Progenitor cell of endocrine pancreas (in vitro differentiated cells): Measurements from ENCODE around the gene EDC4. TPM values are rescaled to one million over a fixed set of nuclear protein-coding genes. Genes with fewer than 3 reads are reported as not detected.
A peak's percentile ranks its signal among the peaks of the same experiment; 100 is the strongest.

ENCODE experiments used
- DNase-seq: peaks from one replicate; pipeline ENCODE4 v3.0.0; 2021; ENCODE audit warnings: low spot score; ENCODE audit not compliant: unreplicated experiment
- H3K27ac Mint-ChIP-seq: 2 replicates; pipeline ENCODE4 v1.8.0; 2021; ENCODE audit warnings: mild to moderate bottlenecking, moderate library complexity, mixed read lengths
- H3K27me3 Mint-ChIP-seq: 2 replicates; pipeline ENCODE4 v1.8.0; 2021; ENCODE audit warnings: mixed read lengths
- H3K36me3 Mint-ChIP-seq: 2 replicates; pipeline ENCODE4 v1.8.0; 2022; ENCODE audit warnings: mixed read lengths; ENCODE audit not compliant: insufficient read depth
- H3K4me1 Mint-ChIP-seq: 2 replicates; pipeline ENCODE4 v1.8.0; 2021; ENCODE audit warnings: low read depth, mixed read lengths
- H3K4me3 Mint-ChIP-seq: 2 replicates; pipeline ENCODE4 v1.8.0; 2021; ENCODE audit warnings: low read depth, mild to moderate bottlenecking, moderate library complexity, mixed read lengths
- H3K9me3 Mint-ChIP-seq: 2 replicates; pipeline ENCODE4 v1.8.0; 2021; ENCODE audit warnings: low read depth, mixed read lengths
- long read RNA-seq: library from polyadenylated mRNA; unstranded; transcript quantifications from one replicate; pipeline ENCODE4 v2.0.0, GENCODE V29; 2020
- total RNA-seq: library from RNA; stranded (reverse); gene quantifications from 2 replicates; pipeline ENCODE4 v1.2.1, GENCODE V29; 2021
- TF ChIP-seq, protein P1 (sequence below): fragments of 200-600 bp; sonication (generic); IDR thresholded peaks from one replicate; pipeline ENCODE4 v1.5.0; 2021; ENCODE audit warnings: antibody characterized with exemption, mild to moderate bottlenecking; ENCODE audit not compliant: unreplicated experiment

The EDC4 gene, protein sequence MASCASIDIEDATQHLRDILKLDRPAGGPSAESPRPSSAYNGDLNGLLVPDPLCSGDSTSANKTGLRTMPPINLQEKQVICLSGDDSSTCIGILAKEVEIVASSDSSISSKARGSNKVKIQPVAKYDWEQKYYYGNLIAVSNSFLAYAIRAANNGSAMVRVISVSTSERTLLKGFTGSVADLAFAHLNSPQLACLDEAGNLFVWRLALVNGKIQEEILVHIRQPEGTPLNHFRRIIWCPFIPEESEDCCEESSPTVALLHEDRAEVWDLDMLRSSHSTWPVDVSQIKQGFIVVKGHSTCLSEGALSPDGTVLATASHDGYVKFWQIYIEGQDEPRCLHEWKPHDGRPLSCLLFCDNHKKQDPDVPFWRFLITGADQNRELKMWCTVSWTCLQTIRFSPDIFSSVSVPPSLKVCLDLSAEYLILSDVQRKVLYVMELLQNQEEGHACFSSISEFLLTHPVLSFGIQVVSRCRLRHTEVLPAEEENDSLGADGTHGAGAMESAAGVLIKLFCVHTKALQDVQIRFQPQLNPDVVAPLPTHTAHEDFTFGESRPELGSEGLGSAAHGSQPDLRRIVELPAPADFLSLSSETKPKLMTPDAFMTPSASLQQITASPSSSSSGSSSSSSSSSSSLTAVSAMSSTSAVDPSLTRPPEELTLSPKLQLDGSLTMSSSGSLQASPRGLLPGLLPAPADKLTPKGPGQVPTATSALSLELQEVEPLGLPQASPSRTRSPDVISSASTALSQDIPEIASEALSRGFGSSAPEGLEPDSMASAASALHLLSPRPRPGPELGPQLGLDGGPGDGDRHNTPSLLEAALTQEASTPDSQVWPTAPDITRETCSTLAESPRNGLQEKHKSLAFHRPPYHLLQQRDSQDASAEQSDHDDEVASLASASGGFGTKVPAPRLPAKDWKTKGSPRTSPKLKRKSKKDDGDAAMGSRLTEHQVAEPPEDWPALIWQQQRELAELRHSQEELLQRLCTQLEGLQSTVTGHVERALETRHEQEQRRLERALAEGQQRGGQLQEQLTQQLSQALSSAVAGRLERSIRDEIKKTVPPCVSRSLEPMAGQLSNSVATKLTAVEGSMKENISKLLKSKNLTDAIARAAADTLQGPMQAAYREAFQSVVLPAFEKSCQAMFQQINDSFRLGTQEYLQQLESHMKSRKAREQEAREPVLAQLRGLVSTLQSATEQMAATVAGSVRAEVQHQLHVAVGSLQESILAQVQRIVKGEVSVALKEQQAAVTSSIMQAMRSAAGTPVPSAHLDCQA (N-terminal part only)
- 96.8 and 110 TPM in 2 replicates for total RNA-seq
- long read RNA-seq, full-length matches to known transcripts = 1 of 21 reads
- long read RNA-seq, partial matches to known transcripts = 13 of 21 reads
- long read RNA-seq, other reads (novel, unspliced or antisense) = 7 of 21 reads

DNA sequence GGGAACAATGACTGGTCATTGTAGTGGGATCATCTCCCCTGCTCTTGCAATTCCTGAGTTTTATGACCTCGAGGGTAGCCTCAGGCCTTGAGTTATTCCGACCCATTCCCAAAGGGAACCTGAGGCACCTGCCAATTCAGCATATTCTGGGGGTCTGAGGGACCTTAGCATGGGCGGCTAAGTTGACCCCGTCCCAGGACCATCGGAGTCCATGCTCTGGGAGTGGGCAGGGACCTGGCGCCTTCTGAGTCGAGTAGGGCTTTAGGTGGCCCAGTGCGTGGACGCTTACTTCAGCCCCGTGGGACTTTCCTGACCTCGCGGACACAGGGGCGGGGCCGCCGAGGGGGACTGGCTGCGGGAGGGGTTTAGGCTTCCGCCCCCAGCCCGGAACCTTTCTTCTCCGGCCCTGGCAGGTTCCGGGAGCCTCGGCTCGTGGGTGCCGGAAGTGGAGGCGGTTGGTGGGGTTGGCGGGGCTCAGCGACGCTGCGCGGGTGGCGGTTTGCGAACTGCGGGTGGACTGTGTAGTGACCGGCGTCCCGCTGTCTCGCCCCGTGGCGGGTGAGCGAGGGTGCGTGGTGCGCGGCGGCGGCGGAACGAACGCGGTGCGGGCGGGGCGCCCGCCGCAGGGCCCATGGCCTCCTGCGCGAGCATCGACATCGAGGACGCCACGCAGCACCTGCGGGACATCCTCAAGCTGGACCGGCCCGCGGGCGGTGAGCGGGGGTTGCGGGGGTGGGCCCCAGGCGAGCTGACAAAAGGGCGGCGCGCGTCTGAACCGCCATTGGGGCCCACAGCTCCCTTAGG is at the start of gene EDC4:
Gene EDC4, plus strand, starts transcription at position 422 of the 804 bp plus-strand sequence. Its CDS starts 210 bp downstream, at position 632.
- peaks cover 7% of the 10 kb centered on the region for H3K36me3 Mint-ChIP-seq

GRCh38 chr16:67825119-67825518 is 47.7 kb upstream of the EDC4 start:
- Mint-ChIP-seq H3K27ac (no peak overlapping the region), H3K4me3 (no peak overlapping the region), H3K27me3 (no peaks in the 10 kb centered on the region), H3K9me3 (no peaks in the 10 kb centered on the region), H3K4me1 (no peaks in the 10 kb centered on the region), H3K36me3 (peaks cover 7% of the 10 kb centered on the region)
- DNase-seq = no peak
- TF ChIP-seq, protein P1, sequence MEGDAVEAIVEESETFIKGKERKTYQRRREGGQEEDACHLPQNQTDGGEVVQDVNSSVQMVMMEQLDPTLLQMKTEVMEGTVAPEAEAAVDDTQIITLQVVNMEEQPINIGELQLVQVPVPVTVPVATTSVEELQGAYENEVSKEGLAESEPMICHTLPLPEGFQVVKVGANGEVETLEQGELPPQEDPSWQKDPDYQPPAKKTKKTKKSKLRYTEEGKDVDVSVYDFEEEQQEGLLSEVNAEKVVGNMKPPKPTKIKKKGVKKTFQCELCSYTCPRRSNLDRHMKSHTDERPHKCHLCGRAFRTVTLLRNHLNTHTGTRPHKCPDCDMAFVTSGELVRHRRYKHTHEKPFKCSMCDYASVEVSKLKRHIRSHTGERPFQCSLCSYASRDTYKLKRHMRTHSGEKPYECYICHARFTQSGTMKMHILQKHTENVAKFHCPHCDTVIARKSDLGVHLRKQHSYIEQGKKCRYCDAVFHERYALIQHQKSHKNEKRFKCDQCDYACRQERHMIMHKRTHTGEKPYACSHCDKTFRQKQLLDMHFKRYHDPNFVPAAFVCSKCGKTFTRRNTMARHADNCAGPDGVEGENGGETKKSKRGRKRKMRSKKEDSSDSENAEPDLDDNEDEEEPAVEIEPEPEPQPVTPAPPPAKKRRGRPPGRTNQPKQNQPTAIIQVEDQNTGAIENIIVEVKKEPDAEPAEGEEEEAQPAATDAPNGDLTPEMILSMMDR = no peak

More for the DNA sequence above, at the start of gene EDC4:
- DNase-seq = peak; percentile 56
- Mint-ChIP-seq H3K4me3 (peak within 1 kb of the TSS; percentile 91), H3K4me1 (peaks cover 23% of the 10 kb centered on the region), H3K27me3 (no peaks in the 10 kb centered on the region), H3K27ac (peak within 1 kb of the TSS; percentile 93), H3K9me3 (no peaks in the 10 kb centered on the region)
- TF ChIP-seq, protein P1 = no peak

GRCh38 chr16:67825906-67826305 is 46.9 kb upstream of the EDC4 start:
- no peak for DNase-seq
- Mint-ChIP-seq H3K4me1 (no peaks in the 10 kb centered on the region), H3K4me3 (no peak overlapping the region), H3K27ac (no peak overlapping the region), H3K27me3 (no peaks in the 10 kb centered on the region), H3K36me3 (peaks cover 7% of the 10 kb centered on the region), H3K9me3 (no peaks in the 10 kb centered on the region)
- TF ChIP-seq, protein P1 = no peak

- Mint-ChIP-seq H3K4me3 (no peak overlapping the region), H3K27ac (no peak overlapping the region), H3K36me3 (peaks cover 7% of the 10 kb centered on the region), H3K4me1 (peaks cover 7% of the 10 kb centered on the region), H3K9me3 (no peaks in the 10 kb centered on the region), H3K27me3 (no peaks in the 10 kb centered on the region)
- DNase-seq = no peak
- TF ChIP-seq, protein P1 = no peak
Measured at GRCh38 chr16:67828651-67829050, 44.2 kb upstream of the EDC4 start.
